Measurements from ENCODE around the gene GPR148. TPM values are rescaled to one million over a fixed set of nuclear protein-coding genes. Genes with fewer than 3 reads are reported as not detected.

Gene GPR148
- total RNA-seq, 4 donors from 2014 or later: not detected

DNA sequence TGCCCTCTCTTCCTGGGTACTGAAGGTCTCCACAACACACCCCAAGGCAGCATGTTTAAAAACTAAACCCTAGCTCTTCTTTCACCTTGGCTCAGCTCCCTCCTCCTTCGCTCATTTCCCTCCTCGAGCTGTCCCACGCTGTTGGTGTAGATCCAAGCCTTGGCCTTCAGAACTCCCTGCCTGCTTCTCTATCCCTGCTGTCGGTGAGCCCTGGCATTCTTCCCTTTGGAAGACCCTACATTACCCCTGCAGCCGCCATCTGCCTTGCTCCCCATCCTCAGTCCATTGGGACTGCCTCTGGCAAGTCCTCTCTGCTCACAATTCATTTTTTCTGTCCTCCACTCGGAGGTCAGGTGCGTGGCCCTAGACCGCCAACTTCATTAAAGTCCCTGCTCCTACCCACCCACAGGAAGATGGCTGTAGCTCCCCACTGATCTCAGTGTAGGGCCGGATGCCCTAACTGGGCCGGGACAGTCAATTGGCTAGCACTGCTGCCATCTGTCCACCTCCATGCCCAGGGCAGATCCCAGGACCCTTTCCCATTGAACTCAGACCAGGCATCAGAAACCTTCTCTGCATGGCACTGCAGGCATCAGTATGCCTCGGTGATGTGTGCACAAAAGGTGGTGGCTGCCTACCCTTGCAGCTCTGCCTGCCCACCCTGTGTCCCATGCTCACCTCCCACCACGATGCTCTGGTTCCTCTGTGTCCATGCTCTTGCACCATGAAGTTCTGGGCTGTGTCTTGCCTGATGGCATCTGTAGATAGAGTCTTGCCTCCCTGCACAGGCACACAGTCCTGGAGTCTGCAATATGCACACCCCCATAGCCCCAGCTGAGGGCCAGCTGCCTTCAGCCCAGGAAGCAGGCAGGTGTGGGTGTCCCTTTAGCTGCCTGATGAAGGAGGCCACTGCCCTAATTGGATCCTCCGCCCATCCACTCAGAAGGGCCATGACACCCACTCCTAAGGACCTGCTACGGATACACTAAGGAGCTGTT lies 32.2 kb downstream of the GPR148 start:
- WGBS: 81% methylated on average over 9 of the region's 14 CpGs
- H3K36me3 ChIP-seq: no peaks in the 10 kb centered on the region
- no peaks in the 10 kb centered on the region for H3K9me3 ChIP-seq
- H3K27me3 ChIP-seq: peaks cover 0 to 73% (median 17%) of the 10 kb centered on the region in 4 donors
- no peak overlapping the region for H3K4me3 ChIP-seq
- TF ChIP-seq POLR2AphosphoS5 (IDR thresholded peaks at IDR 0.05) (no peak), POLR2A (IDR thresholded peaks at IDR 0.05; ENCODE audit: low read depth) (no peak), EP300 (IDR thresholded peaks at IDR 0.05) (no peak)
- TF ChIP-seq, protein P1, sequence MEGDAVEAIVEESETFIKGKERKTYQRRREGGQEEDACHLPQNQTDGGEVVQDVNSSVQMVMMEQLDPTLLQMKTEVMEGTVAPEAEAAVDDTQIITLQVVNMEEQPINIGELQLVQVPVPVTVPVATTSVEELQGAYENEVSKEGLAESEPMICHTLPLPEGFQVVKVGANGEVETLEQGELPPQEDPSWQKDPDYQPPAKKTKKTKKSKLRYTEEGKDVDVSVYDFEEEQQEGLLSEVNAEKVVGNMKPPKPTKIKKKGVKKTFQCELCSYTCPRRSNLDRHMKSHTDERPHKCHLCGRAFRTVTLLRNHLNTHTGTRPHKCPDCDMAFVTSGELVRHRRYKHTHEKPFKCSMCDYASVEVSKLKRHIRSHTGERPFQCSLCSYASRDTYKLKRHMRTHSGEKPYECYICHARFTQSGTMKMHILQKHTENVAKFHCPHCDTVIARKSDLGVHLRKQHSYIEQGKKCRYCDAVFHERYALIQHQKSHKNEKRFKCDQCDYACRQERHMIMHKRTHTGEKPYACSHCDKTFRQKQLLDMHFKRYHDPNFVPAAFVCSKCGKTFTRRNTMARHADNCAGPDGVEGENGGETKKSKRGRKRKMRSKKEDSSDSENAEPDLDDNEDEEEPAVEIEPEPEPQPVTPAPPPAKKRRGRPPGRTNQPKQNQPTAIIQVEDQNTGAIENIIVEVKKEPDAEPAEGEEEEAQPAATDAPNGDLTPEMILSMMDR (IDR thresholded peaks at IDR 0.05): no peak
- intact Hi-C loops (cut with DNase I): no loop called here
- H3K27ac ChIP-seq (replicated peaks in 1 of 4): no peak overlapping the region
- DNase-seq (ENCODE audit: extremely low spot score): peak; percentile 88
- H3K4me1 ChIP-seq: peaks cover 0 to 6% (median 2%) of the 10 kb centered on the region in 4 donors

DNA sequence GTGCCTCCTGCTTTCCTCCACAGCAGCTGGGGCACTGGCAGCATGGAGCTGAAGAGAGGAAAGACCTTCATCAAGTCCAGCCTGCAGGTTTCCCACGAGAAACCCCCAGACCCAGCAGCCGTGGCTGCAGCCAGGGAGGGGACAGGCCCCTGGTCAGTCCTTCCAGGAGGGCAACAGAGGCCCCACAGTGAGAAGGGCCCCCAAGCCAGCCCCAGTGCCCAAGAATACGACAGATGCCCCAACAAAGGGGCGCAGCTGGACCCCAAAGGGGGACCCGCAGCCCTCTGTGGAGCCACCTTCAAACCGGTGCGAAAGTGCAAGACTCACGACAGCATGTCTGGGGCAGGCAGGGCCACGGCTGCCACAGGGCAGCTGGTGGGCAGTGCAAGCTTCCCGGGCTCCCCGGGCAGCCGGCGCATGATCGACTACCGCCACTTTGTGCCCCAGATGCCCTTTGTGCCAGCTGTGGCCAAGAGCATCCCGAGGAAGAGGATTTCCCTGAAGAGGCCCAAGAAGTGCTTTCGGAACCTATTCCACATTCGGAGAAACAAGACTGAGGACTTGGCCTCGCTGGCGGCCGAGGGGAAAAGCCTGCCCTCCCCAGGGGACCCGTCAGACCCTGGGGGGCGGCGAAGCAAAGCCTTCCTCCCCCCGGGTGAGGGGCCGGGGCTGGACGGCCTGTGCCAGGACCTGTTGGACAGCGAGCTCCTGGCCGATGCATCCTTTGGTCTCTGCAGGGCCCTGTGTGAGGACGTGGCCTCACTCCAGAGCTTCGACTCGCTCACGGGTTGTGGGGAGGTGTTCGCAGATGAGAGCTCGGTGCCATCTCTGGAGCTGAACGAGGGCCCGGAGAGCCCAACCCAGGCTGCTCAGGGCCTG lies 33.4 kb downstream of the GPR148 start:
- intact Hi-C loops (cut with DNase I): no loop called here
- TF ChIP-seq POLR2AphosphoS5 (IDR thresholded peaks at IDR 0.05) (no peak), EP300 (IDR thresholded peaks at IDR 0.05) (no peak), POLR2A (IDR thresholded peaks at IDR 0.05; ENCODE audit: low read depth) (no peak)
- TF ChIP-seq, protein P1 (IDR thresholded peaks at IDR 0.05): no peak
- DNase-seq (ENCODE audit: extremely low spot score): peak; percentile 84

DNA sequence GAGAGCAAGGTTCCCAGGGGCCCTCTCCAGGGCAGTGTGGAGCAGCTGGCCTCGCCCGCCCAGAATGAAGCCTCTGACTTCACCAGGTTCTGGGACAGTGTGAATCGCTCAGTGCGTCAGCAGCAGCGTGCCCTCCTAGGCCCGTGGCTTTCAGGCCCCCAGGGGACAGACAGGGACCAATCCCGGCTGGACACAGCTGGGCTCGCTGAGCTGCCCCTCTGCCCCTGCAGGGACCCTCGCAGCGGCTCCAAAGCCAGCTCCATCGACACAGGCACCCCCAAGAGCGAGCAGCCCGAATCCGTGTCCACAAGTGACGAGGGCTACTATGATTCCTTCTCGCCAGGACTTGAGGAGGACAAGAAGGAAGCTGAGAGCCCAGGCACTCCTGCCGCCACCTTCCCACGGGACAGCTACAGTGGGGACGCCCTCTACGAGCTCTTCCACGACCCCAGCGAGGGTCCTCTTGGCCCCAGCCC lies 34.1 kb downstream of the GPR148 start:
- TF ChIP-seq POLR2A (IDR thresholded peaks at IDR 0.05; ENCODE audit: low read depth) (no peak), EP300 (IDR thresholded peaks at IDR 0.05) (no peak), POLR2AphosphoS5 (IDR thresholded peaks at IDR 0.05) (no peak)
- TF ChIP-seq, protein P1 (IDR thresholded peaks at IDR 0.05): no peak
- Histone ChIP-seq H3K9me3 (no peaks in the 10 kb centered on the region), H3K36me3 (no peaks in the 10 kb centered on the region), H3K27ac (replicated peaks in 1 of 4) (no peak overlapping the region), H3K27me3 (peaks cover 0 to 60% (median 3%) of the 10 kb centered on the region in 4 donors), H3K4me1 (no peaks in the 10 kb centered on the region), H3K4me3 (no peak overlapping the region)
- 92% methylated on average over 16 of the region's 22 CpGs for WGBS
- intact Hi-C loops (cut with DNase I): no loop called here
- DNase-seq (ENCODE audit: extremely low spot score): no peak

More for the DNA sequence above, 33.4 kb downstream of the GPR148 start:
- Histone ChIP-seq H3K9me3 (no peaks in the 10 kb centered on the region), H3K4me1 (no peaks in the 10 kb centered on the region), H3K36me3 (no peaks in the 10 kb centered on the region), H3K4me3 (no peak overlapping the region), H3K27ac (replicated peaks in 1 of 4) (no peak overlapping the region), H3K27me3 (peaks cover 0 to 61% (median 6%) of the 10 kb centered on the region in 4 donors)
- WGBS: 86% methylated on average over 22 of the region's 37 CpGs

DNA sequence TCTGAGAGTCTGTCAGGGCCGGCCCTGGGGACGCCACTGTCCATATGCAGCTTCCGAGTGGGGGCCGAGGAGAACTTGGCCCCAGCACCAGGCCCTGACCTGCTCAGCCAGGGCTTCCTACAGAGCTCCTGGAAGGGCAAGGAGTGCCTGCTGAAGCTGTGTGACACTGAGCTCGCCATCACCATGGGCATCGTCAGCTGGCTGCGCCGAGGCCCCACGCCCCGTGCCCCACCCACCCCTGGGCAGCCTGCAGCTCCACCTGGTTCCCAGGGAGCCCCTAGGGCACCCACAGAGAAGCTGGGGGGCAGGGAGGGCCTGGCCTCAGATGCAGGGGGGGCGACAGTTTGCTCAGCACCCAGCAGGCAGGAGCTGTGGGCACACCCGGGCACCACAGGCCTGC lies 34.5 kb downstream of the GPR148 start:
- H3K9me3 ChIP-seq: no peaks in the 10 kb centered on the region
- no peak for DNase-seq (ENCODE audit: extremely low spot score)
- 69% methylated on average over 4 of the region's 12 CpGs for WGBS

More for the DNA sequence above, 34.5 kb downstream of the GPR148 start:
- H3K36me3 ChIP-seq: no peaks in the 10 kb centered on the region
- H3K4me1 ChIP-seq: no peaks in the 10 kb centered on the region
- intact Hi-C loops (cut with DNase I): no loop called here
- H3K27me3 ChIP-seq: peaks cover 0 to 60% (median 2%) of the 10 kb centered on the region in 4 donors
- no peak overlapping the region for H3K4me3 ChIP-seq
- no peak overlapping the region for H3K27ac ChIP-seq (replicated peaks in 1 of 4)
- no peak for TF ChIP-seq POLR2AphosphoS5 (IDR thresholded peaks at IDR 0.05)
- TF ChIP-seq EP300 (IDR thresholded peaks at IDR 0.05): no peak
- TF ChIP-seq POLR2A (IDR thresholded peaks at IDR 0.05; ENCODE audit: low read depth): no peak
- TF ChIP-seq, protein P1 (IDR thresholded peaks at IDR 0.05): no peak
